ENCODE measurements around the gene CA14.
A peak's percentile ranks its signal among the peaks of the same experiment; 100 is the strongest.

Gene CA14

DNA sequence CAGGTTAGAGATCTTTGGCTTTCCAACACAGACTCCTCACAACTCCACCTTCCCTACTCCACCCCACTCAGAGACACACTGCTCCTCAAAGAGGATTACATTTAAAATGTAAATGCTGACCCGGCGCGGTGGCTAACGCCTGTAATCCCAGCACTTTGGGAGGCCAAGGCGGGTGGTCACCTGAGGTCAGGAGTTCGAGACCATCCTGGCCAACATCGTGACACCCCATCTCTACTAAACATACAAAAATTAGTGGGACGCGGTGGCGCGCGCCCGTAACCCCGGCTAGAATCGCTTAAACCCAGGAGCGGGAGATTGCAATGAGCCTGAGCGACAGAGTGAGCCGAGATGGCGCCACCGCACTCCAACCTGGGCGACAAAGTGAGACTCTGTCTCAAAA, 19.8 kb upstream of the CA14 start:
- H2AFZ ChIP-seq (ENCODE audit: low read length): no peak overlapping the region
- no peaks in the 10 kb centered on the region for H3K9me2 ChIP-seq (replicated peaks; ENCODE audit: low read depth, low read length)
- no peaks in the 10 kb centered on the region for H3K9me3 ChIP-seq (ENCODE audit: insufficient read depth, low read depth, low read length)
- peaks cover 9% of the 10 kb centered on the region for H4K20me1 ChIP-seq (ENCODE audit: insufficient read depth, low read length, poor library complexity, severe bottlenecking)
- H3K4me3 ChIP-seq (ENCODE audit: low read length, poor library complexity, severe bottlenecking): no peak overlapping the region
- peaks cover 10% of the 10 kb centered on the region for H3K27me3 ChIP-seq (ENCODE audit: insufficient read depth, low read length, poor library complexity, severe bottlenecking)
- H3K36me3 ChIP-seq (ENCODE audit: insufficient read depth, low read length): peaks cover 3% of the 10 kb centered on the region; the same call in 1 of the 2 replicates
- H3K4me2 ChIP-seq (ENCODE audit: low read depth, low read length, poor library complexity, severe bottlenecking): no peak overlapping the region
- TF ChIP-seq, protein P1, sequence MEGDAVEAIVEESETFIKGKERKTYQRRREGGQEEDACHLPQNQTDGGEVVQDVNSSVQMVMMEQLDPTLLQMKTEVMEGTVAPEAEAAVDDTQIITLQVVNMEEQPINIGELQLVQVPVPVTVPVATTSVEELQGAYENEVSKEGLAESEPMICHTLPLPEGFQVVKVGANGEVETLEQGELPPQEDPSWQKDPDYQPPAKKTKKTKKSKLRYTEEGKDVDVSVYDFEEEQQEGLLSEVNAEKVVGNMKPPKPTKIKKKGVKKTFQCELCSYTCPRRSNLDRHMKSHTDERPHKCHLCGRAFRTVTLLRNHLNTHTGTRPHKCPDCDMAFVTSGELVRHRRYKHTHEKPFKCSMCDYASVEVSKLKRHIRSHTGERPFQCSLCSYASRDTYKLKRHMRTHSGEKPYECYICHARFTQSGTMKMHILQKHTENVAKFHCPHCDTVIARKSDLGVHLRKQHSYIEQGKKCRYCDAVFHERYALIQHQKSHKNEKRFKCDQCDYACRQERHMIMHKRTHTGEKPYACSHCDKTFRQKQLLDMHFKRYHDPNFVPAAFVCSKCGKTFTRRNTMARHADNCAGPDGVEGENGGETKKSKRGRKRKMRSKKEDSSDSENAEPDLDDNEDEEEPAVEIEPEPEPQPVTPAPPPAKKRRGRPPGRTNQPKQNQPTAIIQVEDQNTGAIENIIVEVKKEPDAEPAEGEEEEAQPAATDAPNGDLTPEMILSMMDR (conservative IDR thresholded peaks at IDR 0.05; ENCODE audit: low read length): no peak
- TF ChIP-seq EZH2phosphoT487 (IDR thresholded peaks at IDR 0.05; ENCODE audit: borderline replicate concordance): no peak
- H3K4me1 ChIP-seq (ENCODE audit: insufficient read depth, low read length, poor library complexity, severe bottlenecking): peaks cover 25% of the 10 kb centered on the region
- no peak overlapping the region for H3K9ac ChIP-seq (ENCODE audit: low read depth, low read length, poor library complexity, severe bottlenecking)
- peaks cover 32% of the 10 kb centered on the region for H3K79me2 ChIP-seq (ENCODE audit: insufficient read depth, low read length)
- peaks cover 6% of the 10 kb centered on the region for H3F3A ChIP-seq (ENCODE audit: low read depth)

DNA sequence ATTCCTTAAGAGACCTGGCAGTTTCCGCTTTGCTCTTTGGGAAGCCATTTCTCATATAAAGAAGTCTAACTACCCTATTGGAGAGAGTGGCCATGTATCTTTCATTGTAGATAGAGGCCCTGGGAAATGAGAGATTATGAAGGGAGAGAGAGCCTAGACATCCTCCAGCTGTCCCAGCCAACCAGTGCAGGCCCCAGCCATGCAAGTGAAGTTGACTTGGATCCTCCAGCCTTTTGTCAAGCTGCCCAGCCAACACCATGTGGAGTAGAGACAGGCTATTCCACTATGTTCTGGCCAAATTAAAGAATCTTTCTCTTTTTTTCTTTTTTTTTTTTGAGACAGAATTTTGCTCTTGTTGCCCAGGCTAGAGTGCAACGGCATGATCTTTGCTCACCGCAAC, 14.6 kb upstream of the CA14 start:
- Histone ChIP-seq H3K4me2 (ENCODE audit: low read depth, low read length, poor library complexity, severe bottlenecking) (no peak overlapping the region), H2AFZ (ENCODE audit: low read length) (peak overlapping the region; percentile 18; the same call in 1 of the 2 replicates), H4K20me1 (ENCODE audit: insufficient read depth, low read length, poor library complexity, severe bottlenecking) (no peaks in the 10 kb centered on the region), H3K4me3 (ENCODE audit: low read length, poor library complexity, severe bottlenecking) (no peak overlapping the region), H3K9me3 (ENCODE audit: insufficient read depth, low read depth, low read length) (no peaks in the 10 kb centered on the region), H3K27me3 (ENCODE audit: insufficient read depth, low read length, poor library complexity, severe bottlenecking) (no peaks in the 10 kb centered on the region), H3K9me2 (replicated peaks; ENCODE audit: low read depth, low read length) (no peaks in the 10 kb centered on the region), H3K9ac (ENCODE audit: low read depth, low read length, poor library complexity, severe bottlenecking) (no peak overlapping the region), H3K4me1 (ENCODE audit: insufficient read depth, low read length, poor library complexity, severe bottlenecking) (no peaks in the 10 kb centered on the region), H3K79me2 (ENCODE audit: insufficient read depth, low read length) (no peaks in the 10 kb centered on the region), H3F3A (ENCODE audit: low read depth) (no peaks in the 10 kb centered on the region), H3K36me3 (ENCODE audit: insufficient read depth, low read length) (no peaks in the 10 kb centered on the region)
- no peak for TF ChIP-seq EZH2phosphoT487 (IDR thresholded peaks at IDR 0.05; ENCODE audit: borderline replicate concordance)
- TF ChIP-seq, protein P1 (conservative IDR thresholded peaks at IDR 0.05; ENCODE audit: low read length): no peak

DNA sequence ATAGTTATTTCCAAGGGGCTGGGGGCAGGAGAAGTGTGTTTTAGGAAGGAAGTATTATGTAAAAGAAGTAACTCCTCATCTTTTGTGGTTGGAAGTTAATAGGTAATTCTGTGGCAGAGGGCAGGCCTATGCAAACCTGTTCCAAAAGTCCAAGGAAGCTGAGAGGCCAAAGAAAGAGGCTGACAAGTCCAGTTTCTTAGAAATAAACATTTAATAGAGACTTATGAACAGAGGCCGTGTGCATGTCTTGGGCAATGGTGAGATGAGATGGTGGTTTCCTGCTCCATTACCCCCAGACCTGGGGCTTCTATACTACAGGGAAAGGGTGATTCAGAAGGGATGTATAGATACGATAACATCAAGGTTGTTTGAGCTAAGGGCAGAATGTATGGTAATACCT, 7.6 kb upstream of the CA14 start:
- H3K4me2 ChIP-seq (ENCODE audit: low read depth, low read length, poor library complexity, severe bottlenecking): no peak overlapping the region
- no peaks in the 10 kb centered on the region for H3K9me3 ChIP-seq (ENCODE audit: insufficient read depth, low read depth, low read length)
- TF ChIP-seq EZH2phosphoT487 (IDR thresholded peaks at IDR 0.05; ENCODE audit: borderline replicate concordance): no peak
- TF ChIP-seq, protein P1 (conservative IDR thresholded peaks at IDR 0.05; ENCODE audit: low read length): no peak
- no peaks in the 10 kb centered on the region for H3K27me3 ChIP-seq (ENCODE audit: insufficient read depth, low read length, poor library complexity, severe bottlenecking)
- no peak overlapping the region for H3K9ac ChIP-seq (ENCODE audit: low read depth, low read length, poor library complexity, severe bottlenecking)
- H3K4me1 ChIP-seq (ENCODE audit: insufficient read depth, low read length, poor library complexity, severe bottlenecking): no peaks in the 10 kb centered on the region
- no peaks in the 10 kb centered on the region for H3K79me2 ChIP-seq (ENCODE audit: insufficient read depth, low read length)
- no peaks in the 10 kb centered on the region for H4K20me1 ChIP-seq (ENCODE audit: insufficient read depth, low read length, poor library complexity, severe bottlenecking)
- no peaks in the 10 kb centered on the region for H3F3A ChIP-seq (ENCODE audit: low read depth)
- peak overlapping the region; percentile 27 for H2AFZ ChIP-seq (ENCODE audit: low read length)
- no peaks in the 10 kb centered on the region for H3K9me2 ChIP-seq (replicated peaks; ENCODE audit: low read depth, low read length)
- H3K4me3 ChIP-seq (ENCODE audit: low read length, poor library complexity, severe bottlenecking): no peak overlapping the region
- no peaks in the 10 kb centered on the region for H3K36me3 ChIP-seq (ENCODE audit: insufficient read depth, low read length)

Data from Loucy (cell line).